ENCODE measurements around the gene MFSD12.

DNA sequence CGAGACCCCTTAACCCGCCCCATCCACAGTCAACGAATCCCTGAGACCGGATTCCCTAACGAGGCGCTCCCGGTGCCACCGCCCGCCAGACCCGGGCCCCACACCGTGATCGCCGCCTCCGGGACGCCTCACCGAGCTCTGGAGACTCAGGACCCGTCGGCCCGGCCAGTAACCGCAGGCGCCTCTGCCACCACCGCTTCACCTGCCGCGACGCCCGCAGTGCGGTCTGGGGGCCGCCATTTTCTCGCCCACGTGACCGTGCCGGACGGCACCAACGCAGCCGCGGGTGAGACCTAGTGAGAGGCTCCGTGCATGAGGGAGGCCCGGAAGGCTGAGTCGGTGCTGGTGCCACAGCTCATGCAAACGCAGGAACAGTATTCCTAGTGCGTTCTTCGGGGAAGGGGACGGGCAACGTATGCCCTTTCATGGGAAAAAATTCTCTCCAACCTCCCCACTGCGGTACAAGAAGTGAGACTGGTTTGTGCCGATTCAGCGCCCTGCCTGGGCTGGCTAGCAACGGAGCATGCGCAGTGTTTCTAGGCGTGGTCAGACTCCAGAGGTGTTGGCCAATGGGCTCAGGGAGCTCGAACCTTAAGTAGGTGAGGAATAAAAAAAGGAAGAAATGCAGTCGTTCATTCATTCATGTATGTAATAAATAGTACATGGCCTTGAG is 56.8 kb downstream of the MFSD12 start, which contains the start of gene DOHH:
- TF ChIP-seq, protein P1, sequence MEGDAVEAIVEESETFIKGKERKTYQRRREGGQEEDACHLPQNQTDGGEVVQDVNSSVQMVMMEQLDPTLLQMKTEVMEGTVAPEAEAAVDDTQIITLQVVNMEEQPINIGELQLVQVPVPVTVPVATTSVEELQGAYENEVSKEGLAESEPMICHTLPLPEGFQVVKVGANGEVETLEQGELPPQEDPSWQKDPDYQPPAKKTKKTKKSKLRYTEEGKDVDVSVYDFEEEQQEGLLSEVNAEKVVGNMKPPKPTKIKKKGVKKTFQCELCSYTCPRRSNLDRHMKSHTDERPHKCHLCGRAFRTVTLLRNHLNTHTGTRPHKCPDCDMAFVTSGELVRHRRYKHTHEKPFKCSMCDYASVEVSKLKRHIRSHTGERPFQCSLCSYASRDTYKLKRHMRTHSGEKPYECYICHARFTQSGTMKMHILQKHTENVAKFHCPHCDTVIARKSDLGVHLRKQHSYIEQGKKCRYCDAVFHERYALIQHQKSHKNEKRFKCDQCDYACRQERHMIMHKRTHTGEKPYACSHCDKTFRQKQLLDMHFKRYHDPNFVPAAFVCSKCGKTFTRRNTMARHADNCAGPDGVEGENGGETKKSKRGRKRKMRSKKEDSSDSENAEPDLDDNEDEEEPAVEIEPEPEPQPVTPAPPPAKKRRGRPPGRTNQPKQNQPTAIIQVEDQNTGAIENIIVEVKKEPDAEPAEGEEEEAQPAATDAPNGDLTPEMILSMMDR (conservative IDR thresholded peaks at IDR 0.05; ENCODE audit: low read depth in 2 of 2) = no peak
- TF ChIP-seq EZH2 (IDR thresholded peaks at IDR 0.05; ENCODE audit: low read depth, unreplicated experiment) = no peak
- TF ChIP-seq EZH2phosphoT487 (IDR thresholded peaks at IDR 0.05; ENCODE audit: unreplicated experiment) = no peak
- TF ChIP-seq, protein P2, sequence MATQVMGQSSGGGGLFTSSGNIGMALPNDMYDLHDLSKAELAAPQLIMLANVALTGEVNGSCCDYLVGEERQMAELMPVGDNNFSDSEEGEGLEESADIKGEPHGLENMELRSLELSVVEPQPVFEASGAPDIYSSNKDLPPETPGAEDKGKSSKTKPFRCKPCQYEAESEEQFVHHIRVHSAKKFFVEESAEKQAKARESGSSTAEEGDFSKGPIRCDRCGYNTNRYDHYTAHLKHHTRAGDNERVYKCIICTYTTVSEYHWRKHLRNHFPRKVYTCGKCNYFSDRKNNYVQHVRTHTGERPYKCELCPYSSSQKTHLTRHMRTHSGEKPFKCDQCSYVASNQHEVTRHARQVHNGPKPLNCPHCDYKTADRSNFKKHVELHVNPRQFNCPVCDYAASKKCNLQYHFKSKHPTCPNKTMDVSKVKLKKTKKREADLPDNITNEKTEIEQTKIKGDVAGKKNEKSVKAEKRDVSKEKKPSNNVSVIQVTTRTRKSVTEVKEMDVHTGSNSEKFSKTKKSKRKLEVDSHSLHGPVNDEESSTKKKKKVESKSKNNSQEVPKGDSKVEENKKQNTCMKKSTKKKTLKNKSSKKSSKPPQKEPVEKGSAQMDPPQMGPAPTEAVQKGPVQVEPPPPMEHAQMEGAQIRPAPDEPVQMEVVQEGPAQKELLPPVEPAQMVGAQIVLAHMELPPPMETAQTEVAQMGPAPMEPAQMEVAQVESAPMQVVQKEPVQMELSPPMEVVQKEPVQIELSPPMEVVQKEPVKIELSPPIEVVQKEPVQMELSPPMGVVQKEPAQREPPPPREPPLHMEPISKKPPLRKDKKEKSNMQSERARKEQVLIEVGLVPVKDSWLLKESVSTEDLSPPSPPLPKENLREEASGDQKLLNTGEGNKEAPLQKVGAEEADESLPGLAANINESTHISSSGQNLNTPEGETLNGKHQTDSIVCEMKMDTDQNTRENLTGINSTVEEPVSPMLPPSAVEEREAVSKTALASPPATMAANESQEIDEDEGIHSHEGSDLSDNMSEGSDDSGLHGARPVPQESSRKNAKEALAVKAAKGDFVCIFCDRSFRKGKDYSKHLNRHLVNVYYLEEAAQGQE (IDR thresholded peaks at IDR 0.05; ENCODE audit: unreplicated experiment) = no peak
- TF ChIP-seq POLR2AphosphoS5 (IDR thresholded peaks at IDR 0.05; ENCODE audit: low read depth) = peak; percentile 83
- peak; percentile 18; the same call in 1 of the 2 replicates for TF ChIP-seq CREB1 (CRISPR knock-in tag; IDR thresholded peaks at IDR 0.05; ENCODE audit: low read depth)
- no peak for TF ChIP-seq STAT1 (IDR thresholded peaks at IDR 0.05; ENCODE audit: unreplicated experiment)
- TF ChIP-seq ZNF114 (CRISPR knock-in tag; IDR thresholded peaks at IDR 0.05) = no peak
- no peak for TF ChIP-seq JUNB (IDR thresholded peaks at IDR 0.05; ENCODE audit: unreplicated experiment)

All from GM23338 (cell line).